Heart right ventricle (tissue), 16 donors: ENCODE results near the gene AK9. TPM values are rescaled to one million over a fixed set of nuclear protein-coding genes. Genes with fewer than 3 reads are reported as not detected.

ENCODE experiments used
- ATAC-seq, 8 donors: fragments of 200-7000 bp; cut with Tn5 transposase; one replicate each; pipeline ENCODE4 v1.9.1; 2020; ENCODE audit warnings: mild to moderate bottlenecking in 8 of 8, moderate library complexity in 8 of 8, moderate number of reproducible peaks in 1 of 8
- DNase-seq, 2 donors: peaks; one replicate each; pipeline ENCODE4 v3.0.0-alpha.2; 2020
- H3K27ac ChIP-seq, 10 donors: fragments of 200-600 bp; sonication (generic) in 2 of 10; one replicate each; pipeline versions ENCODE4 v1.5.0 to v1.8.0; 2020 to 2022; ENCODE audit warnings: mild to moderate bottlenecking in 3 of 10
- H3K27me3 ChIP-seq, 7 donors: fragments of 200-600 bp; one replicate each; pipeline ENCODE4 v1.8.0; 2021 to 2022; ENCODE audit warnings: mild to moderate bottlenecking in 2 of 7
- H3K36me3 ChIP-seq, 9 donors: fragments of 200-600 bp; sonication (generic) in 1 of 9; one replicate each; pipeline versions ENCODE4 v1.5.0 to v1.8.0; 2020 to 2022; ENCODE audit warnings: mild to moderate bottlenecking in 2 of 9
- H3K4me1 ChIP-seq, 9 donors: fragments of 200-600 bp; sonication (generic) in 1 of 9; one replicate each; pipeline versions ENCODE4 v1.5.0 to v1.8.0; 2020 to 2022; ENCODE audit warnings: mild to moderate bottlenecking in 4 of 9
- H3K4me3 ChIP-seq, 10 donors: fragments of 200-600 bp; sonication (generic) in 2 of 10; one replicate each; pipeline versions ENCODE4 v1.5.0 to v1.8.0; 2020 to 2022; ENCODE audit warnings: mild to moderate bottlenecking in 7 of 10, moderate library complexity in 2 of 10
- H3K9me3 ChIP-seq, 11 donors: fragments of 200-600 bp in 10 of 11; sonication (generic) in 2 of 11; one replicate each; pipeline versions ENCODE4 v1.5.0 to v1.8.0; 2013 to 2022; ENCODE audit warnings: mild to moderate bottlenecking in 2 of 11, control low read depth in 1 of 11, moderate library complexity in 1 of 11
- WGBS, 2 donors: extraction: QIAGEN DNeasy Blood & Tissue Kit; methylation state at CpG; one replicate each; pipeline ENCODE4 v1.1.7; 2013; ENCODE audit warnings: inconsistent platforms in 1 of 2; 5-methylcytosine and 5-hydroxymethylcytosine counted together
- intact Hi-C, 10 donors: fragments of 100-400 bp; cut with DNase I; formaldehyde crosslinking; loops; one replicate each; pipeline versions ENCODE4 v1.11.1 to v1.14.2; 2022
- polyA plus RNA-seq, 2 donors: library from polyadenylated mRNA; stranded (reverse); fragments of 200-250 nt; gene quantifications; one replicate each; pipeline ENCODE4 v1.2.3, GENCODE V29; 2013
- total RNA-seq, 10 donors: library from RNA; stranded (reverse); fragmentation: NEBNext Ultra II Directional in 3 of 10; extraction: Animal tissue kit (Norgen Biotek cat#: 25700) in 3 of 10; gene quantifications; one replicate each; pipeline versions ENCODE4 v1.2.1 to v1.2.4, GENCODE V29; 2021 to 2023
- TF ChIP-seq, protein P1 (sequence below), 9 donors: fragments of 200-600 bp; sonication (generic) in 2 of 9; IDR thresholded peaks; one replicate each; pipeline versions ENCODE4 v1.5.0 to v1.8.0; 2021 to 2022; ENCODE audit warnings: antibody characterized with exemption in 9 of 9, mild to moderate bottlenecking in 5 of 9, moderate library complexity in 1 of 9
- donor health status: Arrhythmogenic right ventricular cardiomyopathy.
- donor health status: ischemic (EF 13 %, LVEDD 7.1; RV severe dilation, severe dysfunction).
- donor health status: healthy with polysubstance abuse.
- donor health status: DM: no; HTN: yes; CAD: no.
- donor health status: DM: no; HTN: no; CAD: no.
- donor health status: ischemic (EF 25% LVEDD 6.9; RV normal size, moderate dysfunction).
- donor health status: ischemic (EF 25% LVEDD 5.7; RV mildly dilated, moderate dysfunction).
- donor health status: healthy.
- donor health status: DM: yes; HTN: yes; CAD: no.
- donor health status: Ischemic cardiomyopathy.
- donor health status: ischemic (EF 35%, LVEDD 5.7; RV mildly dilated, moderate dysfunction).
- donor health status: nonischemic (EF 11% LVEDD 7.7; RV severe dilation, severe dysfunction).
- donor health status: DM: yes; HTN: yes; CAD: no.
- donor health status: PGD.
- donor health status: ischemic (EF 29% LVEDD 5.4; RV normal size, mild dysfunction).
- donor health status: nonischemic (EF 23%, LVEDD 6.1; RV moderate dilation, normal function).

Gene AK9
- total and polyA plus RNA-seq, 12 donors, result 4.6 to 17.0 (median 10.9) TPM

GRCh38 chr6:109722564-109723254 is 31.7 kb upstream of the AK9 start:
- peaks cover 0 to 5% (median 0%) of the 10 kb centered on the region in 11 donors for H3K9me3 ChIP-seq
- peaks cover 0 to 29% (median 0%) of the 10 kb centered on the region in 9 donors for H3K36me3 ChIP-seq
- WGBS, 2 donors, result 74 to 86% methylated on average over 3 of the region's 3 CpGs
- no peak overlapping the region for H3K4me3 ChIP-seq
- H3K27ac ChIP-seq, result peak overlapping the region in 1 of 10 donors; percentile 4
- TF ChIP-seq, protein P1, sequence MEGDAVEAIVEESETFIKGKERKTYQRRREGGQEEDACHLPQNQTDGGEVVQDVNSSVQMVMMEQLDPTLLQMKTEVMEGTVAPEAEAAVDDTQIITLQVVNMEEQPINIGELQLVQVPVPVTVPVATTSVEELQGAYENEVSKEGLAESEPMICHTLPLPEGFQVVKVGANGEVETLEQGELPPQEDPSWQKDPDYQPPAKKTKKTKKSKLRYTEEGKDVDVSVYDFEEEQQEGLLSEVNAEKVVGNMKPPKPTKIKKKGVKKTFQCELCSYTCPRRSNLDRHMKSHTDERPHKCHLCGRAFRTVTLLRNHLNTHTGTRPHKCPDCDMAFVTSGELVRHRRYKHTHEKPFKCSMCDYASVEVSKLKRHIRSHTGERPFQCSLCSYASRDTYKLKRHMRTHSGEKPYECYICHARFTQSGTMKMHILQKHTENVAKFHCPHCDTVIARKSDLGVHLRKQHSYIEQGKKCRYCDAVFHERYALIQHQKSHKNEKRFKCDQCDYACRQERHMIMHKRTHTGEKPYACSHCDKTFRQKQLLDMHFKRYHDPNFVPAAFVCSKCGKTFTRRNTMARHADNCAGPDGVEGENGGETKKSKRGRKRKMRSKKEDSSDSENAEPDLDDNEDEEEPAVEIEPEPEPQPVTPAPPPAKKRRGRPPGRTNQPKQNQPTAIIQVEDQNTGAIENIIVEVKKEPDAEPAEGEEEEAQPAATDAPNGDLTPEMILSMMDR (IDR thresholded peaks at IDR 0.05), result no peak
- ATAC-seq, result peak in 1 of 8 donors; percentile 58
- H3K4me1 ChIP-seq, result peaks cover 0 to 18% (median 0%) of the 10 kb centered on the region in 9 donors
- H3K27me3 ChIP-seq, result no peaks in the 10 kb centered on the region
- DNase-seq, result no peak
- intact Hi-C loops, result no loop called here

DNA sequence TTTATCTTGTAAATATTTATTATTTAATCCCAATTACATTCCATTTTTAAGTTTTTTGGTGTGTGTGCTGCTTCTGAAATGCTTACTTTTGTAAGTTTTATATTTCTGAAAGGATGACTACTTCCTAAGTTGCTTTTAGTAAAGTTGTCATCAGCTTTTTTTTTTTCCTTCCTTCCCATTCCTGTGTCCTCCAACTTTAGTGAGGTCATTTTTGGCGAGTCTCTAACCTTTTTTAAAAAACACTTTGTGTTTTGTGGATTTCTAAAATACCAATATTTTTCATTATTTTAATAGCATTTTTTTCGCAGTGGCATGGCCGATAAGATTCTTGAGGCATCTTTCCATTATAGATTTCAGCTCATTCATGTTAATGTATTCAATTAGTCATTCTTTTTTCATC is 31.0 kb upstream of the AK9 start:
- peaks cover 0 to 35% (median 0%) of the 10 kb centered on the region in 9 donors for H3K36me3 ChIP-seq
- peaks cover 0 to 18% (median 0%) of the 10 kb centered on the region in 9 donors for H3K4me1 ChIP-seq
- no peak overlapping the region for H3K27ac ChIP-seq
- DNase-seq (no peak), ATAC-seq (no peak)
- 70 to 72% methylated on average over 3 of the region's 3 CpGs for whole genome bisulfite sequencing, 2 donors
- no peak overlapping the region for H3K4me3 ChIP-seq
- peaks cover 0 to 5% (median 0%) of the 10 kb centered on the region in 11 donors for H3K9me3 ChIP-seq
- no peaks in the 10 kb centered on the region for H3K27me3 ChIP-seq
- intact Hi-C loops, result no loop called here
- TF ChIP-seq, protein P1 (IDR thresholded peaks at IDR 0.05), result no peak

- Histone ChIP-seq H3K4me3 (no peak overlapping the region), H3K27me3 (no peaks in the 10 kb centered on the region), H3K27ac (no peak overlapping the region), H3K36me3 (peaks cover 0 to 52% (median 6%) of the 10 kb centered on the region in 9 donors), H3K9me3 (peaks cover 0 to 3% (median 0%) of the 10 kb centered on the region in 11 donors), H3K4me1 (peaks cover 0 to 18% (median 0%) of the 10 kb centered on the region in 9 donors)
- ATAC-seq (no peak), DNase-seq (no peak)
- TF ChIP-seq, protein P1 (IDR thresholded peaks at IDR 0.05), result no peak
- intact Hi-C loops, result no loop called here
- WGBS, 2 donors, result 83 to 87% methylated on average over 3 of the region's 3 CpGs
Measured at GRCh38 chr6:109720311-109720710, 29.3 kb upstream of the AK9 start.

- ATAC-seq (no peak), DNase-seq (no peak)
- Histone ChIP-seq H3K9me3 (no peaks in the 10 kb centered on the region), H3K36me3 (peaks cover 0 to 53% (median 6%) of the 10 kb centered on the region in 9 donors), H3K4me1 (peaks cover 0 to 18% (median 0%) of the 10 kb centered on the region in 9 donors), H3K4me3 (no peak overlapping the region), H3K27me3 (no peaks in the 10 kb centered on the region), H3K27ac (no peak overlapping the region)
- intact Hi-C loops, result no loop called here
- 97 to 98% methylated on average over 5 of the region's 5 CpGs for WGBS, 2 donors
- TF ChIP-seq, protein P1 (IDR thresholded peaks at IDR 0.05), result no peak
Measured at GRCh38 chr6:109718991-109719390, 28.0 kb upstream of the AK9 start.
